ENCODE measurements around the gene CDK8.
A peak's percentile ranks its signal among the peaks of the same experiment; 100 is the strongest.

The CDK8 gene

DNA sequence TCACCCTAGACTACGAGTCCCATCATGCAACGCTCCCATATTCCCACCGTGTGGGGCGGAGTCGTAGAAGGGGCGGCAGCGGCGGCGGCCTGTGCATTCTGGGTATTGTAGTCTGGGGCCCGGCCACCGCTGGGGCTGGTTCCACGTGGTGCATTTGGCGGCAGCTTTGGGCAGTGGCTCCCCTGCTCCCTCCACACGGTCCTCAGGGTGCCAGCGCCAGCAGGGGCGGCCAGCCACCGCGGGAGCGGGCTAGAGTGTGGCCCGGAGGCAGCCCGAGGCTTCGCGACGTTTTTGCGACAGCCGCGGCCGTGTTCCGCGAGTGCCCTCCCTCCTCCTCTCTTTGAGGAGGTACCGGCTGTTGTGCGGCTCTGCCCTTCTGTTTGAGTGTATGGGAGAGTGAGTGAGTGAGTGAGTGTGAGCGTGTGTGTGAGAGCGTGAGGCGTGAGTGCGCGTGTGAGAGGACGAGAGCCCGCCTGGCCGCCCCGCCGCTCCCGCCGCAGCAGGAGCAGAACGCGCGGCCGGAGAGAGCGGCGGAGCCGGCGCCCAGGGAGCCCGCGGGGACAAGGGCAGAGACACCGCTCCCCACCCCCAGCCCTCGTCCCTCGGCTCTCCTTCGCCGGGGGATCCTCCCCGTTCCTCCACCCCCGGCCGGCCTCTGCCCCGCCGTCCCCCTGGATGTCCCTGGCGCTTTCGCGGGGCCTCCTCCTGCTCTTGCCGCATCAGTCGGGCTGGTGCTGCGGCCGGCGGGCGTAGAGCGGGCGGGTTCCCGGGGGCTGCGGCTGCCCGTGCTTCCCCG, at the start of gene CDK8:
Gene CDK8 (plus strand): TSS at position 343 of the 796 bp plus-strand sequence. CDS start 513 bp downstream, outside the sequence.
- Histone ChIP-seq H3K36me3 (no peaks in the 10 kb centered on the region), H3K4me1 (peaks cover 19% of the 10 kb centered on the region), H3K27ac (peak within 1 kb of the TSS; percentile 95), H3K4me2 (peak within 1 kb of the TSS; percentile 86), H3K9ac (peak within 1 kb of the TSS; percentile 89), H3K9me3 (no peaks in the 10 kb centered on the region), H3K4me3 (peak within 1 kb of the TSS; percentile 93), H4K20me1 (peaks cover 45% of the 10 kb centered on the region), H3K27me3 (no peaks in the 10 kb centered on the region)
- no peak for TF ChIP-seq Cebpa-rat (IDR thresholded peaks at IDR 0.05)

DNA sequence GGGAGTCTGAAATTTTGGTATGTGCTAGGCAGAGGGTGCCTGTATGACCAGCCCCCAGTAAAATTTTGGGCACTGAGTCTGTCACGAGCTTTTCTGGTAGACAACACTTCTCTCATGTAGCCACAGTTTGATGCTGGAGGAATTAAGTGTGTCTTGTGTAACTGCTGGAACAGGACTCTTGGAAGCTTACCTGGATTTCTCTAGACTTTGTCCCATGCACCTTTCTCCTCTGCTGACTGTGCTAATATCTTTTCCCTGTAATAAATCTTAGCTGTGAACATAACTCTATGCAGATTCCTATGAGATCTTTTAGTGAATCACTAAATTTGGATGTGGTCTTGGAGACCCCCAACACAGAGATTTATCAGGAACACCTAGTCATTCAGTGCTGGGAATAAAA, 45.6 kb upstream of the CDK8 start:
- no peak overlapping the region for H3K27ac ChIP-seq
- no peaks in the 10 kb centered on the region for H3K9me3 ChIP-seq
- peaks cover 6% of the 10 kb centered on the region; the same call in 1 of the 2 replicates for H4K20me1 ChIP-seq
- H3K4me1 ChIP-seq: no peaks in the 10 kb centered on the region
- peaks cover 74% of the 10 kb centered on the region for H3K36me3 ChIP-seq
- H3K4me3 ChIP-seq: no peak overlapping the region
- TF ChIP-seq Cebpa-rat (IDR thresholded peaks at IDR 0.05): no peak
- no peak overlapping the region for H3K4me2 ChIP-seq
- H3K9ac ChIP-seq: no peak overlapping the region
- no peaks in the 10 kb centered on the region for H3K27me3 ChIP-seq

DNA sequence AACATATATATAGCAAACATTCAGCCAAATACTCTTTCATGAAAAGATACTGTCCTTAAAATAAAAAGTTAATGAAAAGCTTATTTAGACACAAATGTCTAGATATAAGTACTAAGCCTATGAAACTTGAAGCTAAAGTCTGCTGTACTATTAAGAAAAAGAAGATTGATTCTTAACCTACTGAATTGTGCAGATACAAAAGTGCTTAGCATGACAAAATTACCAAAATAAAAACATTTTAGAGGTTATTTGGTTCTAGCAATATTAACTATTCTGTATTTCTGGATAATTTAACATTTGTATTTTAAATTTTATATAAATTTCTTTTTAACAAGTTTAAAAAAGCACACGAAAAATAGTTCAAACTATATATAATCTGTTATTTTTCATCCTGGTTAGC, 40.6 kb upstream of the CDK8 start:
- Histone ChIP-seq H3K27me3 (no peaks in the 10 kb centered on the region), H3K4me1 (no peaks in the 10 kb centered on the region), H3K36me3 (peaks cover 87% of the 10 kb centered on the region), H4K20me1 (peaks cover 14% of the 10 kb centered on the region; the same call in 1 of the 2 replicates), H3K27ac (no peak overlapping the region), H3K9me3 (no peaks in the 10 kb centered on the region), H3K4me2 (no peak overlapping the region), H3K9ac (no peak overlapping the region), H3K4me3 (no peak overlapping the region)
- TF ChIP-seq Cebpa-rat (IDR thresholded peaks at IDR 0.05): no peak

DNA sequence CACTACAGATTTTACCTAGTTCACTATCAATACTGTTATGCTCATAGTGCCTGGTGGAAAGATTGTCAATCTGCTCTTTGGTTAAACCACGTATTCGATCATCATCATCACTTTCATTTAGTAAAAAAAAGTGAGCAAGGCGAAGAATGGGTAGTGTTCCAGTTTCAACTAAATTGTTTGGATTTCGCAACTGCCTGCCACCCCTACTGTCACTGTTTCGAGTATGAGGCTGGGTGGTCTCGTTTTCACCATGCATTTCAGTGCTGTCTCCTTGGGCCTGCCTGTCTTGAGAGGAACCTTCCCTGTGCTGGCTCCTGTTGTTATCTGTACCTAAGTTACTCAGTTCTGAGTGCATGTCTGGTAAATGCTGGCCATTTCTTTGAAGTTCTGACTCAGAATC, 39.9 kb upstream of the CDK8 start:
- Histone ChIP-seq H3K9ac (no peak overlapping the region), H3K27ac (no peak overlapping the region), H4K20me1 (peaks cover 14% of the 10 kb centered on the region; the same call in 1 of the 2 replicates), H3K27me3 (no peaks in the 10 kb centered on the region), H3K9me3 (no peaks in the 10 kb centered on the region), H3K4me2 (no peak overlapping the region), H3K36me3 (peaks cover 86% of the 10 kb centered on the region), H3K4me3 (no peak overlapping the region), H3K4me1 (no peaks in the 10 kb centered on the region; the same call in 1 of the 2 replicates)
- TF ChIP-seq Cebpa-rat (IDR thresholded peaks at IDR 0.05): no peak

DNA sequence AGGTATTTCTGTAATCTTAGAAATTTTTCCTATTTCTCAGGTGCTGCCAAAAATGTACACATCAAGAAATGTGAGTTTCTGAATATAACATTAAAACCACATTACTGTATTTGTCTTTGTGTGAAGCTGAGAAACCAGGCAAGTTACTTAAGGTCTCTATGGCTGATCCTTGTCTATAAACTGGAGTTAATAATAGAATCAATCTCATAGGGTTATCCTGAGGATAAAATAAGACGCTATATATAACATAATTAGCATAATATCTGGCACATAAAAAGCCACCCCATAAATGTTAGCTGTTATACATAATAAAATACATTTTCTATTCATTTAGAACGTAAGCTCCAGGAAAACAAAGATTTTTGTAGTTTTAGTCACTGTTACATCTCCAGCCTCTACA, 37.9 kb upstream of the CDK8 start:
- no peak overlapping the region for H3K4me3 ChIP-seq
- H3K4me2 ChIP-seq: no peak overlapping the region
- H3K4me1 ChIP-seq: peaks cover 16% of the 10 kb centered on the region
- TF ChIP-seq Cebpa-rat (IDR thresholded peaks at IDR 0.05): no peak
- peaks cover 78% of the 10 kb centered on the region for H3K36me3 ChIP-seq
- H3K9ac ChIP-seq: no peak overlapping the region
- H4K20me1 ChIP-seq: peaks cover 31% of the 10 kb centered on the region; the same call in 1 of the 2 replicates
- no peak overlapping the region for H3K27ac ChIP-seq
- H3K27me3 ChIP-seq: no peaks in the 10 kb centered on the region
- no peaks in the 10 kb centered on the region for H3K9me3 ChIP-seq

DNA sequence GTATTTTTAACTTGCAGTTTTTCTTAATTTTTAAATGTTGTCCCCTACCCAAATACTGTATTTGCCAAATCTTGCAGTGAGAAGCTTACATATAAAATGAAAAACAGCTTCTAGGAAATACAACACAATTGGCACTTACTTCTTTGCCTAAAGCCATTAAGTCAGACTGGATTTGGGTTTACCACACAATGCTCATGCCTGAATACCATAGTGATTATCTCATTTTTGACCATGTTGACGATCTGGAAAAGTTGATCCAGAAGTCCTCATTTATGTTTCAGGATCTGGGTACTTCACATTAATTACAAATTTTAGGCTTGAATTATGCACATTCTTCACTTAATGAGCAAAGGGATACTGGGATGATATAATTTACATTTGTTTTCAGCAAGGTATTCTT, 34.2 kb upstream of the CDK8 start:
- TF ChIP-seq Cebpa-rat (IDR thresholded peaks at IDR 0.05): no peak
- peaks cover 53% of the 10 kb centered on the region for H3K36me3 ChIP-seq

DNA sequence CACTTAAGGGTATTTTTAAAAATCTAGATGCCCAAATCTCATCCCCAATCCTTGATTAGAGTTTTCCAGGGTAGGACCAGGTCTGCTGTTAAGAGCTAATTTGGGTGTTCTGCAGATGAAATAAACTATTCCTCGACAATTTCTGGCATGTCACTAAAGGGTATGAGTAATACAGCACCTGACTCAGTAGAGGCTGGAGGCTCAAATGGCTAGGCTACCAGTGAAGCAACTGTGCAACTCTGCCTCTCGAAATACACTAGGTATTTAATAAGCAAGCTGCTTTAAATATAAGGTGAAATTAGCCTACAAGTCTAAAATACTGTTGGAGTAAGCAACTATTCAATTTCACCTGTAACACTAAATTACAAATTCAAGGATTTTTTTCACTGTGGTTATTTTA, 33.4 kb upstream of the CDK8 start:
- peak overlapping the region; percentile 97 for H3K4me3 ChIP-seq
- H3K9me3 ChIP-seq: no peaks in the 10 kb centered on the region
- peak overlapping the region; percentile 77 for H3K4me2 ChIP-seq
- TF ChIP-seq Cebpa-rat (IDR thresholded peaks at IDR 0.05): no peak
- peaks cover 45% of the 10 kb centered on the region for H3K36me3 ChIP-seq
- peaks cover 25% of the 10 kb centered on the region for H3K4me1 ChIP-seq
- no peak overlapping the region for H3K27ac ChIP-seq
- H3K27me3 ChIP-seq: no peaks in the 10 kb centered on the region
- peaks cover 29% of the 10 kb centered on the region; the same call in 1 of the 2 replicates for H4K20me1 ChIP-seq
- peak overlapping the region; percentile 21; the same call in 1 of the 2 replicates for H3K9ac ChIP-seq

More for the DNA sequence above, 34.2 kb upstream of the CDK8 start:
- H3K9me3 ChIP-seq: no peaks in the 10 kb centered on the region
- H4K20me1 ChIP-seq: peaks cover 29% of the 10 kb centered on the region; the same call in 1 of the 2 replicates
- no peak overlapping the region for H3K4me3 ChIP-seq
- no peak overlapping the region for H3K27ac ChIP-seq
- H3K9ac ChIP-seq: no peak overlapping the region
- H3K4me1 ChIP-seq: peaks cover 25% of the 10 kb centered on the region
- peak overlapping the region; percentile 77 for H3K4me2 ChIP-seq
- H3K27me3 ChIP-seq: no peaks in the 10 kb centered on the region

DNA sequence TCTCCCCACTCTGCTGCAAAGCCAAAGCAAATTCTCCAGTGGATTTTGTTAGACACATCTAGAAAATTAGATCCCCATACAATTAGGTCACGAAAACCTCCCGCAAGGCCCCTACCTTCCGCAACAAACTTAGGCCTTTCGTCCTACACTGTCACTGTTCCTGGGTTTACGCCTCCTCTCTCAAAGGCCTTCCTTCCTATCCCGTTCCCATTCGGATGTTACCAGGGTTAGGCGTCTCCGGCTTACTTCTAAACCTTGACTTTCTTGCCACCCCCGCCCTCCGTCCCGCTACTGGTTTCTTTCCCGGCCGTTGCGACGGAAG, 32.6 kb upstream of the CDK8 start:
- H3K4me1 ChIP-seq: peaks cover 25% of the 10 kb centered on the region
- peaks cover 27% of the 10 kb centered on the region; the same call in 1 of the 2 replicates for H4K20me1 ChIP-seq
- H3K9me3 ChIP-seq: no peaks in the 10 kb centered on the region
- H3K4me3 ChIP-seq: peak overlapping the region; percentile 97
- no peaks in the 10 kb centered on the region for H3K27me3 ChIP-seq
- H3K36me3 ChIP-seq: peaks cover 38% of the 10 kb centered on the region
- H3K27ac ChIP-seq: peak overlapping the region; percentile 99
- peak overlapping the region; percentile 98 for H3K9ac ChIP-seq
- H3K4me2 ChIP-seq: peak overlapping the region; percentile 77
- TF ChIP-seq Cebpa-rat (IDR thresholded peaks at IDR 0.05): no peak

DNA sequence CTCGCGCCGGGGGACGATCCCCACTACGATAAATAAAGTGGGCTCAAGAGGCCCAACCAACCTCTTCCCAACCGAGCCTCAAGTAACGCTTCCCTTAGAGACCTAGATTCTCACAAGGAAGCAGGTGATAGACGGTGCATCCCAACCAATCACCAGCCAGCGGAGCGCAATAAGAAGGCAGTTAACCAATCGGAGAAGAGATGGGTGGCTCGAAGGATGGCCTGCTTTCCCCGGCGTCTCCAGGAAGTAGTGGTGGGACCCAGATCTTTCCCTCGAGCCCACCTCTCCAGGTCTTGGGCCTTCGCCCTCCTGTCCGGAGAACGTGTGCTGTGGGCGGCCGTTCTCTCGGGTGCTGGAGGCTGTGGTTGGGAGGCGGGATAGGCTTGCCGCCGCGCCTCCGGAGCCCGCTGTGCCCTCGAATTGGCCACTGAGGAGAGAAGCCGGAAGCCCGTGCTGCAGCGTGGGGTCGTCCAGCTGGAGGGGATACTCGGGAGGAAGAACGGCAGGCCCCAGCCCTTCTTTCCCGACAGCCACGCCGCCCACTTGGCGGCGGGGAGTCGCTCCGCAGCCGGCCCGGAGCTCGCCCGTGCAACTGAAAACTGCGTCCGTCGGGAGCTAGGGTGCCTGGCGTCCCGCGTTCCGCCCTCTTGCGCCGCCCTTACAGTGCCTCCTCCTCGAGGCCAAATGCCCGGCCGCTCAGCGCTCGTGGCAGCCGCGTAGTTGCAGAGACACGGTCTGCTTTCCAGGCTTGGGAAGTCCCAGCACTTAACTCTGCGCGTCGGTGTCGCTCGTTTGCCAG, 32.0 kb upstream of the CDK8 start, which contains the start of gene RNF6:
Gene RNF6 (minus strand): TSS at position 594 of the 799 bp plus-strand sequence. CDS start 2,665 bp downstream, outside the sequence.
- no peak for TF ChIP-seq Cebpa-rat (IDR thresholded peaks at IDR 0.05)
- H3K27ac ChIP-seq: peak within 1 kb of the TSS; percentile 99
- peak within 1 kb of the TSS; percentile 97 for H3K4me3 ChIP-seq
- H3K9ac ChIP-seq: peak within 1 kb of the TSS; percentile 98
- H3K4me2 ChIP-seq: peak within 1 kb of the TSS; percentile 77
- H4K20me1 ChIP-seq: peaks cover 21% of the 10 kb centered on the region; the same call in 1 of the 2 replicates
- no peaks in the 10 kb centered on the region for H3K27me3 ChIP-seq
- peaks cover 33% of the 10 kb centered on the region for H3K36me3 ChIP-seq
- H3K4me1 ChIP-seq: peaks cover 25% of the 10 kb centered on the region
- H3K9me3 ChIP-seq: no peaks in the 10 kb centered on the region

All from BLaER1 (cell line).